Activated B cell treated with CpG ODN at 0.5 μM for 24 hours (primary cell): Measurements from ENCODE around the gene FHOD3. TPM values are rescaled to one million over a fixed set of nuclear protein-coding genes. Genes with fewer than 3 reads are reported as not detected.

ENCODE experiments used
- ATAC-seq: fragments of 200-7000 bp; cut with Tn5 transposase; one replicate; pipeline ENCODE4 v1.10.0; 2021; ENCODE audit warnings: low read depth, mild to moderate bottlenecking, moderate library complexity
- CTCF ChIA-PET: fragments of 350-600 bp; sonication (Branson Sonifier 250); formaldehyde crosslinking; loops from one replicate; lab custom pipeline; 2021; ENCODE audit warnings: antibody characterized with exemption; lab: Charles Lee
- POLR2A ChIA-PET: fragments of 350-600 bp; sonication (Branson Sonifier 250); formaldehyde crosslinking; loops from one replicate; lab custom pipeline; 2021; ENCODE audit warnings: antibody characterized with exemption; lab: Charles Lee
- DNase-seq: peaks from one replicate; pipeline ENCODE4 v3.0.0; 2022
- H3K27ac Mint-ChIP-seq: one replicate; pipeline ENCODE4 v1.8.0; 2020; ENCODE audit warnings: mixed read lengths
- H3K27me3 Mint-ChIP-seq: one replicate; pipeline ENCODE4 v1.8.0; 2021; ENCODE audit warnings: mixed read lengths
- H3K36me3 Mint-ChIP-seq: one replicate; pipeline ENCODE4 v1.8.0; 2021; ENCODE audit warnings: low read depth, mixed read lengths
- H3K4me1 Mint-ChIP-seq: one replicate; pipeline ENCODE4 v1.8.0; 2021; ENCODE audit warnings: mixed read lengths
- H3K4me3 Mint-ChIP-seq: one replicate; pipeline ENCODE4 v1.8.0; 2020; ENCODE audit warnings: mild to moderate bottlenecking, mixed read lengths
- H3K9me3 Mint-ChIP-seq: one replicate; pipeline ENCODE4 v1.8.0; 2020; ENCODE audit warnings: mixed read lengths
- intact Hi-C: fragments of 100-400 bp; cut with micrococcal nuclease; formaldehyde crosslinking; loops from one replicate; pipeline ENCODE4 v1.15.1; 2024
- total RNA-seq: library from RNA; stranded (reverse); gene quantifications from 2 replicates; pipeline ENCODE4 v1.2.3, GENCODE V29; 2022
- TF ChIP-seq, protein P1 (sequence below): fragments of 200-600 bp; IDR thresholded peaks from one replicate; pipeline ENCODE4 v1.8.0; 2022; ENCODE audit warnings: antibody characterized with exemption, mild to moderate bottlenecking

Gene FHOD3
- total RNA-seq, 1 donor from 2014 or later: not detected

DNA sequence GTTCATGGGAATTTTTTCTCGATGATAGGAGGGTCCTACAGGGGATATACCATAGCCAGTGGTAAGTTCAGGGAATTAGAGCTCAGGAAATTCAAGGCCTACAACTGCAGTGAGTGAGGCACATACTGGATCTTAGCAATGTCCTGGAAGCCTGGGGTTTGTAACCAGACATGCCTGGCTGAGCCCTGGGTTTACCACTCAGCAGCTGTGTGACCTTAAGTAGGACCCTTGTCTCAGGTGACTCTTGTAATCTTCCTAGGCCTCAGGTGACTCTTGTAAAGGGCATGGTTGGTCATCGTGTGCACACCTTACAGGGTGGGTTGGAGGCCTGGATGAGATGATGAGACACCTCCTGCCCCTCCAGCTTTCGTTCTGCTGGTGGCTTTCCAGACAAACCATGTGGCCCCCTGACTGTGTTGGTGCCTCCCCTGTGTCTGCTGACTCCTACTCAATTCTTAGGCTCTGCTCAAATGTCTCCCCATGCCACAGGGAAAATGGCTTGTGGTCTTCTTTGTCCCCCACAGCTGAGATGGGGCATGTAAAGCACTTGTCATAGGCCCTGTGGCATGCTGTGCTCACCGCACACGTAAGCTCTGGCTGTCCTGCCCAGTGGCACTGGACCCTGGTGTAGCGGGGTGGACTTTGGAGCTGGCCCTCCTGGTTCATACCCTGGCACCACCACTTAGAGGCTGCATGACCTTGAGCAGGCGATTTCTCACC lies 94.1 kb downstream of the FHOD3 start:
- Mint-ChIP-seq H3K9me3 (peaks cover 6% of the 10 kb centered on the region), H3K27me3 (no peaks in the 10 kb centered on the region), H3K27ac (no peak overlapping the region), H3K4me1 (no peaks in the 10 kb centered on the region), H3K4me3 (no peak overlapping the region), H3K36me3 (no peaks in the 10 kb centered on the region)
- DNase-seq: no peak
- POLR2A ChIA-PET: no interaction called here
- CTCF ChIA-PET: no interaction called here
- TF ChIP-seq, protein P1, sequence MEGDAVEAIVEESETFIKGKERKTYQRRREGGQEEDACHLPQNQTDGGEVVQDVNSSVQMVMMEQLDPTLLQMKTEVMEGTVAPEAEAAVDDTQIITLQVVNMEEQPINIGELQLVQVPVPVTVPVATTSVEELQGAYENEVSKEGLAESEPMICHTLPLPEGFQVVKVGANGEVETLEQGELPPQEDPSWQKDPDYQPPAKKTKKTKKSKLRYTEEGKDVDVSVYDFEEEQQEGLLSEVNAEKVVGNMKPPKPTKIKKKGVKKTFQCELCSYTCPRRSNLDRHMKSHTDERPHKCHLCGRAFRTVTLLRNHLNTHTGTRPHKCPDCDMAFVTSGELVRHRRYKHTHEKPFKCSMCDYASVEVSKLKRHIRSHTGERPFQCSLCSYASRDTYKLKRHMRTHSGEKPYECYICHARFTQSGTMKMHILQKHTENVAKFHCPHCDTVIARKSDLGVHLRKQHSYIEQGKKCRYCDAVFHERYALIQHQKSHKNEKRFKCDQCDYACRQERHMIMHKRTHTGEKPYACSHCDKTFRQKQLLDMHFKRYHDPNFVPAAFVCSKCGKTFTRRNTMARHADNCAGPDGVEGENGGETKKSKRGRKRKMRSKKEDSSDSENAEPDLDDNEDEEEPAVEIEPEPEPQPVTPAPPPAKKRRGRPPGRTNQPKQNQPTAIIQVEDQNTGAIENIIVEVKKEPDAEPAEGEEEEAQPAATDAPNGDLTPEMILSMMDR: no peak
- ATAC-seq: no peak
- intact Hi-C loops: no loop called here

DNA sequence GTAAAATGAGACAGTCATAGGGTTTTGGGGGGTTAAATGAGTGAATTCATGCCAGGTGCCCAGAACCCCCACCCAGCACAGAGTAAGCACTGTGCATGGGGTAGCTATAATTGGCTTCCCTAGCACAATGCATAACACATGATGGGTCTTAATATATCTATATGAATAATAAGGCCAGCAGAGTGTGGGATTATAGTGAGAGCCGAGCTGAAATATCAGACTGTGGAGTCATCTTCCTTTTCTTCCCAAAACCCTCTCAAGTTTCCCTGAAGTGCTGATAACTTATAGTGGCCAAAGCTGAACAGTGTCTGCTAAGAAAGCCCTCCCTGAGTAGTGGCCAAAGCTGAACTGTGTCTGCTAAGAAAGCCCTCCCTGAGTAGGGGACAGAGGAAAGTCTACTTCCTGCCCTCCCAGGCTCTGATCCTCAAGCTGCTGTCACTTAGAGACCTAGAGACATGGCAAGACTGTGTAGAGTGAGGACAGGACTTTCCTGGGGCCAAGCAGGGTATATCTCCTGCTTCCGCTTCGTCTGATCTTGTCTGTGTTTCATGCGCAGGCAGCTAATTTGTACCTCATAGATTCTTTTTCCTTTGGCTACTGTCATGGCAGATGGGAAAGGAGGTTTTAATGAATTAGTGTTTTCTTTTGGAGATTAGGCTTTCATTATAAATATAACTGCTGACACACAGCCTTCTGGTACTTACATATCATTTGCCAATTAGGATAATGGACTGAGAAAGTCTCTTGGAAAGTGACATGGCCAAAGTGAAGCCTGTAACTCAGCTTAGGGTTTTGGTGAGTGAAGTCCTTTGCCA lies 94.9 kb downstream of the FHOD3 start:
- no peaks in the 10 kb centered on the region for H3K4me1 Mint-ChIP-seq
- ATAC-seq (no peak), DNase-seq (no peak)
- POLR2A ChIA-PET: no interaction called here
- CTCF ChIA-PET: no interaction called here
- intact Hi-C loops: no loop called here
- TF ChIP-seq, protein P1: no peak
- peaks cover 13% of the 10 kb centered on the region for H3K9me3 Mint-ChIP-seq
- H3K27ac Mint-ChIP-seq: no peak overlapping the region
- no peaks in the 10 kb centered on the region for H3K27me3 Mint-ChIP-seq
- no peak overlapping the region for H3K4me3 Mint-ChIP-seq
- H3K36me3 Mint-ChIP-seq: no peaks in the 10 kb centered on the region

DNA sequence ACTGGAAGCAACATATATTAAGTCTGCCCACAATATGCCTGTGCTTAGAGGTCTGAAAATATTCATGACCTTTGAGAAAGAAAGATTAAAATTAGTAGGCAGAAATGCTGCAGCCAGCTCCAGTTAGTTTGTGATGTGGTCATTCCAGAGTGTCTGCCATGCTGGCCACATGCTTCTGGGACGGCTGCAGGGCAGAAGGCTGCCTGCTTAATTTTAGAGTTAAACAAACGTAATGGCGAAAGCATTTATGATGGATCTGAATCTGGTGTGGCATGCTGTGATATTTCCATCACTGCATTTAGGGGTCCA lies 95.4 kb downstream of the FHOD3 start:
- no peaks in the 10 kb centered on the region for H3K36me3 Mint-ChIP-seq
- H3K4me3 Mint-ChIP-seq: no peak overlapping the region
- DNase-seq (no peak), ATAC-seq (no peak)
- no peak overlapping the region for H3K27ac Mint-ChIP-seq
- H3K4me1 Mint-ChIP-seq: no peaks in the 10 kb centered on the region
- intact Hi-C loops: no loop called here
- CTCF ChIA-PET: no interaction called here
- peaks cover 13% of the 10 kb centered on the region for H3K9me3 Mint-ChIP-seq
- POLR2A ChIA-PET: no interaction called here
- TF ChIP-seq, protein P1: no peak
- H3K27me3 Mint-ChIP-seq: no peaks in the 10 kb centered on the region

DNA sequence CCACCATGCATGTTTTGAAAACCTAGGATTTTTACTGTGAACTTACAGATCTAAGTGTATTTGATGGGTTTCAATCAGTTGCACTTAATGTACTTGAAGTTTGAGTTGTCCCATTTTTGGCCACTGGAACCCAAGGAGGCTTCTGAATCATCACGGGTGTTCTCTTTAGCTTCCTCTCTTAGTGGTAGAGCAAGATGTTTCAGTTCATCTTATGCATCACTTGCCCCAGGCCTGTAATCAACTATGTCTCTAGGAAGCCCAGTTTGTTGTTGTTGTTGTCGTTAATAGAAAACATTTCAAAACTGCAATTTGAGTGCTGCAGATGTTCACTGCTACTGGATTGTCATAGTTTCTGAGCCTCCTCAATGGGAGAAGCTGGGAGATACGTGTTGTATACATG lies 97.0 kb downstream of the FHOD3 start:
- no peak overlapping the region for H3K27ac Mint-ChIP-seq
- no peak for DNase-seq
- TF ChIP-seq, protein P1: no peak
- H3K9me3 Mint-ChIP-seq: peaks cover 13% of the 10 kb centered on the region
- no peak overlapping the region for H3K4me3 Mint-ChIP-seq
- H3K27me3 Mint-ChIP-seq: no peaks in the 10 kb centered on the region
- POLR2A ChIA-PET: no interaction called here
- CTCF ChIA-PET: no interaction called here
- intact Hi-C loops: no loop called here
- ATAC-seq: no peak
- H3K36me3 Mint-ChIP-seq: no peaks in the 10 kb centered on the region
- no peaks in the 10 kb centered on the region for H3K4me1 Mint-ChIP-seq

DNA sequence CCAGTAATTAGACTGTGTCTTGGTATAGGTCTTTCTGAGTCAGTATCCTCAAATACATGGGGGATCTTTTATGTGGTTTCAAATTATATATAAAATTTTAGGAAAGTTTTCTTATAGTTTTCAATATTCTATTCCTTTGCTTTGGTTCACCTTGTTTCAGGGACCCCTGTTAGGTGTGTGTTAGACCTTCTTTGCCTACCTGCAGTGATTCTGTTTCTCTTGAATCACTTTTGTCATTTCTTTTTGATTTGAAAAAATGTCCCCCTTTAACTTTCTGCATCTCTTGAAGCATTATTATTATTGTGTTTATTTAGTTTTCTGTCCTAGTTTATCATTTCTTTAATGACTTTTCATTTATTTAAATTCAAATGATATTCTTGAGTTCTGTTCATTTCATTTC lies 98.7 kb downstream of the FHOD3 start:
- Mint-ChIP-seq H3K9me3 (peaks cover 13% of the 10 kb centered on the region), H3K36me3 (no peaks in the 10 kb centered on the region), H3K4me3 (no peak overlapping the region), H3K4me1 (no peaks in the 10 kb centered on the region), H3K27me3 (peaks cover 2% of the 10 kb centered on the region), H3K27ac (no peak overlapping the region)
- ChIA-PET CTCF (no interaction called here), POLR2A (no interaction called here)
- TF ChIP-seq, protein P1: no peak
- DNase-seq (no peak), ATAC-seq (no peak)
- intact Hi-C loops: no loop called here
